ENCODE results near the gene AHDC1. TPM values are rescaled to one million over a fixed set of nuclear protein-coding genes. Genes with fewer than 3 reads are reported as not detected.
A peak's percentile ranks its signal among the peaks of the same experiment; 100 is the strongest.

AHDC1 gene
- total and polyA plus RNA-seq, 9 of the 15 experiments (the other 6 are each of a cell fraction or from before 2014, with no cell fraction given) = 0.21 to 36.4 (median 4.7) TPM

DNA sequence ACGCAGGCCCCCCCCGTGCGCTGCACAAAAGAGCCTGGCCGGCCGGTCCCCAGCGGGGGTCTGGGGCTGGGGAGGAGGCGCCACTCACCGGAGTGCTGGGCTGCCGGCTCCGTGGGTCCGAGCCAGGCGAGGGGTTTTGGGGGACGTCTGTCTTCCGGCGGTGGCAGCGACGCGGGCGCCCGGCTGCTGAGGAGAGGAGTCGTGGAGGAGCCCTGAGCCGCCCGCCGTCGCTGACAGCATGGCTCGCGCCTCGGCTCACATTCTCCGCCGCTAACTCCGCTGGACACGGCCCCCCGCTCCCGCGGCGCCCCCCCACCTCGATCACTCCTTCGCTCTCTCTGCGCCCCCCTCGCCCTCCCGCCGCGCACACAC is 649 bp downstream of the AHDC1 start (continued):
- TF ChIP-seq NFIC (IDR thresholded peaks at IDR 0.05) (no peak), PHF8 (IDR thresholded peaks at IDR 0.05; ENCODE audit: borderline replicate concordance, low read length) (no peak), ETS1 (conservative IDR thresholded peaks at IDR 0.05; ENCODE audit: control insufficient read depth, low read depth, low read length) (peak; percentile 69; the same call in 1 of the 2 replicates), BACH1 (tag; IDR thresholded peaks at IDR 0.05) (no peak), ZNF263 (CRISPR knock-in tag; IDR thresholded peaks at IDR 0.05; ENCODE audit: borderline replicate concordance) (peak; percentile 96), SIN3A (IDR thresholded peaks at IDR 0.05; ENCODE audit: borderline replicate concordance in 2 of 2, control insufficient read depth in 1 of 2, low read depth in 2 of 2, low read length in 2 of 2) (peak in 1 of 2 experiments; percentile 65; a peak in 1 of 4 replicates), ZC3H11A (IDR thresholded peaks at IDR 0.05; ENCODE audit: low read depth, low read length) (no peak), ZC3H8 (IDR thresholded peaks at IDR 0.05) (no peak), MAZ (CRISPR knock-in tag; conservative IDR thresholded peaks at IDR 0.05 in 1 of 2, IDR thresholded peaks at IDR 0.05 in 1 of 2) (peak; percentile 50 to 52; a peak in 1 of 4 replicates), MYC (IDR thresholded peaks at IDR 0.05; ENCODE audit: low read depth, low read length) (no peak), MYC (CRISPR knock-in tag; IDR thresholded peaks at IDR 0.05; ENCODE audit: borderline replicate concordance, low read depth) (no peak), ZNF347 (CRISPR knock-in tag; IDR thresholded peaks at IDR 0.05; ENCODE audit: low read depth) (no peak), ZNF512 (tag; IDR thresholded peaks at IDR 0.05) (no peak), ZNF655 (CRISPR knock-in tag; IDR thresholded peaks at IDR 0.05) (no peak), ZNF696 (CRISPR knock-in tag; conservative IDR thresholded peaks at IDR 0.05) (no peak), FIP1L1 (IDR thresholded peaks at IDR 0.05; ENCODE audit: low read depth, low read length, poor library complexity, severe bottlenecking) (peak; percentile 59), PCBP1 (IDR thresholded peaks at IDR 0.05; ENCODE audit: low read depth, low read length, poor library complexity, severe bottlenecking) (peak; percentile 11)
- TF ChIP-seq, protein P1, sequence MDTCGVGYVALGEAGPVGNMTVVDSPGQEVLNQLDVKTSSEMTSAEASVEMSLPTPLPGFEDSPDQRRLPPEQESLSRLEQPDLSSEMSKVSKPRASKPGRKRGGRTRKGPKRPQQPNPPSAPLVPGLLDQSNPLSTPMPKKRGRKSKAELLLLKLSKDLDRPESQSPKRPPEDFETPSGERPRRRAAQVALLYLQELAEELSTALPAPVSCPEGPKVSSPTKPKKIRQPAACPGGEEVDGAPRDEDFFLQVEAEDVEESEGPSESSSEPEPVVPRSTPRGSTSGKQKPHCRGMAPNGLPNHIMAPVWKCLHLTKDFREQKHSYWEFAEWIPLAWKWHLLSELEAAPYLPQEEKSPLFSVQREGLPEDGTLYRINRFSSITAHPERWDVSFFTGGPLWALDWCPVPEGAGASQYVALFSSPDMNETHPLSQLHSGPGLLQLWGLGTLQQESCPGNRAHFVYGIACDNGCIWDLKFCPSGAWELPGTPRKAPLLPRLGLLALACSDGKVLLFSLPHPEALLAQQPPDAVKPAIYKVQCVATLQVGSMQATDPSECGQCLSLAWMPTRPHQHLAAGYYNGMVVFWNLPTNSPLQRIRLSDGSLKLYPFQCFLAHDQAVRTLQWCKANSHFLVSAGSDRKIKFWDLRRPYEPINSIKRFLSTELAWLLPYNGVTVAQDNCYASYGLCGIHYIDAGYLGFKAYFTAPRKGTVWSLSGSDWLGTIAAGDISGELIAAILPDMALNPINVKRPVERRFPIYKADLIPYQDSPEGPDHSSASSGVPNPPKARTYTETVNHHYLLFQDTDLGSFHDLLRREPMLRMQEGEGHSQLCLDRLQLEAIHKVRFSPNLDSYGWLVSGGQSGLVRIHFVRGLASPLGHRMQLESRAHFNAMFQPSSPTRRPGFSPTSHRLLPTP (IDR thresholded peaks at IDR 0.05; ENCODE audit: borderline replicate concordance, extremely low read depth, insufficient read length) = no peak
- TF ChIP-seq, protein P2, sequence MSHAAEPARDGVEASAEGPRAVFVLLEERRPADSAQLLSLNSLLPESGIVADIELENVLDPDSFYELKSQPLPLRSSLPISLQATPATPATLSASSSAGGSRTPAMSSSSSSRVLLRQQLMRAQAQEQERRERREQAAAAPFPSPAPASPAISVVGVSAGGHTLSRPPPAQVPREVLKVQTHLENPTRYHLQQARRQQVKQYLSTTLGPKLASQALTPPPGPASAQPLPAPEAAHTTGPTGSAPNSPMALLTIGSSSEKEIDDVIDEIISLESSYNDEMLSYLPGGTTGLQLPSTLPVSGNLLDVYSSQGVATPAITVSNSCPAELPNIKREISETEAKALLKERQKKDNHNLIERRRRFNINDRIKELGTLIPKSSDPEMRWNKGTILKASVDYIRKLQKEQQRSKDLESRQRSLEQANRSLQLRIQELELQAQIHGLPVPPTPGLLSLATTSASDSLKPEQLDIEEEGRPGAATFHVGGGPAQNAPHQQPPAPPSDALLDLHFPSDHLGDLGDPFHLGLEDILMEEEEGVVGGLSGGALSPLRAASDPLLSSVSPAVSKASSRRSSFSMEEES (CRISPR knock-in tag; IDR thresholded peaks at IDR 0.05) = no peak

Measured in K562 (cell line).